HG03095 (cell line): Measurements from ENCODE around the gene ARRDC1.
"Not testable (repeated sequence)": the region's sequence is repeated elsewhere in the genome, so short reads cannot be mapped to it uniquely, and the experiment has no call there.

Experiments used
- ATAC-seq: cut with Tn5 transposase; IDR thresholded peaks from one replicate; pipeline ENCODE4 v1.9.1; 2021; ENCODE audit warnings: moderate library complexity; ENCODE audit not compliant: unreplicated experiment

The ARRDC1 gene

DNA sequence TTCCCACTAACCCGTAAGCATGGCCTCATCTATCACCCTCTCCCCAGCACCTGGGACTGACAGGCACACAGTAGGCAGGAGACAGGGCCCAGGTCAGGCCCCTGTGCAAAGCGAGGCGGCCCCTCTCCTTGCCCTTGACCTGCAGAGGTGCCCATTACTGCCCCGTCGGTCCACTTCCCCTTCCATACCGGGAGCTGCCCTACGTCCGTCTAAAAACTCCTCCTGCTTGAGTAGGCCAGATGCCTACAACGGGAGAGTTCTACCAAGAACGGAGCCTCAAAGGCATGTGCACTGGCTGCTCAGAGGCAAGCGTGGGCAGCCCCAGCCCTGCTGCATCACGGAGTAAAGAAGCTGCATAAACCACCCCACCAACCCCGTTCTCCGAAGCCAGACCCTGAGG lies 22.1 kb upstream of the ARRDC1 start:
- no peak for ATAC-seq

DNA sequence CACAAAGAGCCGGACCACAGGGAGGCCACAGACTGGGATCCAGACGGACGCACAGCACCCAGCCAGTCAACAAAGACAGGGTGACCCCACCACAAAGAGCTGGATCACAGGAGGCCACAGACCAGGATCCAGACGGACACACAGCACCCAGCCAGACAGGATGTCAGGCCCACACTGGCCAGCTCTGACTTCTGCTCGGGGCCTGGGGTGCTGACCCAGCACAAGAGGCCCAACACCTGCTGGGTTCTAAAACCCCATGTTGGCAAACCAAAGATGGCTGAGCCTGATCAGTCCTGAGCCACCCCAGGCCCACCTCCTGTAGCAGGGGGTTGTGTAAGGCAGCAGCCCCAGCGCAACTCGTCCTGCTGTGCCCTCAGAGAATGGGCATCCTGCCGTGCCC lies 21.5 kb upstream of the ARRDC1 start:
- no peak for ATAC-seq

DNA sequence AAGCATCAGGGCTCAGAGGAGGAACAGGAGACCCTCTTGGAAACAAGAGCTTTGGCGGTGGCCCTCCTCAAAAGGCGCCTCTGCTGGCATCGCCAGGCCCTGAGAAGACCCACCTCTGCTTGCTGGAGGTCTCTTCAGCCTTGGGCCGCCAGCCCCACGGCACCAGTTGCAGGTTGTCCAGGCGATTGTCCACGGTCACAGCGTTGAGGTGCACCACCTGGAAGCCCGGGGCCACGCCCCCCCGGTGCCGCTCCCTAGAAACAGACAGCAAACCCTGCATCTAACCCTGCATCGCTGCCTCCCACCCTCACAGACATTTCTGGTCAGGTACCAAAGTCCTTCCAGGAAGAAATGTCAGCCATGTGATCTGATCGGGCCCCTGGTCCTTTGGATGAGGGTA lies 18.6 kb upstream of the ARRDC1 start:
- ATAC-seq = no peak

DNA sequence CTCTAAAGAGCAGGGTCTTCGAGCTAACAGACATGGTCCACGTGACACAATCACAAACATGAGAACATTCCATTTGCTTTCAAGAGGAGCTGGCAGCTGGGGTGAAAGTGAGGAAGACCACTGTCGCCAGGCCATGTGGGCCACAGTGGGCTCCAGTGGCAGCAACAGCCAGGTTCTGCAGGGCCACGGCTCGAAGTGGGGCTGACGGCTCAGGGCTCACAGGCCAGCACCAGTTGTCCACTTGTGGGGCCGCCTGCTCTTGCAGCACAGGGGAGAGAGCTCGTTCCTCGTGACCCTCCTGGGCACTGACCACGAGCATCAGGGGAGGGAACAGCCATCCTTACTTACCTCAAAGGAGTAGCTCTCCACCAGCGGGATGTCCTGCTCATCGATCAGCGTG lies 17.2 kb upstream of the ARRDC1 start:
- no peak for ATAC-seq

DNA sequence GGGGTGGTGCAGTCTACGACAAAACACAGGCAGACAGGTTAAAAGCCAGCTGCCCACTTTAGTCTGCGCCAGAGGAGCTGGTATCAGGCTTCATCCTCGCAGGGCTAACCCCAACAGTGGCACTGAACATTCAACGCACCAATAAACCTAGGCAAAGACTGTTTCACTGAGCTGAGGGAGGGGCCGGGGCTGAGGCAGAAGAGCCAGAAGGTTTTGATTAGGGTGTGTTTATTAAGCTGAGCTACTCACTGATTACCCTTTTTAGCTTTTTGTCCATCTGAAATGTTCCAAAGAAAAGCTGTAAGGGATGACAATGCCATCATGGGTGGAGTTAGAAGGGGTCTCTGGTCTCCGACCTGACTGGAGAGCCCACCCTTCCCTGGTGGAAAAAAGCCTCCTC lies 16.6 kb upstream of the ARRDC1 start:
- no peak for ATAC-seq

- ATAC-seq = no peak
Measured at GRCh38 chr9:137589441-137590122, 15.9 kb upstream of the ARRDC1 start.

DNA sequence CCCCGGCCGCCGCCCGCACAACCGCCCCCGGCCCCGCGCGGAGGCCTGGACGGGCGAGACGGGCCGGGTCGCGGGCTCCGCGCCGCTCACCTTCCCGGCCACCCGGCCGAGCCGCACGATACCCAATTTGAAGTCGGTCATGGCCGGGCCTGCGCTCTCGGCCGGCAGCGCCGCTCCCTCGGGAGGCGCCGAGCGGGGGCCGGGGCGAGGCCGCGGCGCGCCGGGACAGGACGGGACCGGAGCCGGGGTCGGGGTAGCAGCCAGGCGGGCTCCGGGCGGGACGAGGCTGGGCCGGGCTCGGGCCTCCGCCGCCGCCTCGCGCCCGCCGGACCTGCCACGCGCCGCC lies 15.4 kb upstream of the ARRDC1 start:
- ATAC-seq = peak; percentile 19

GRCh38 chr9:137590469-137591383 lies 14.8 kb upstream of the ARRDC1 start, which contains the start of gene ZMYND19:
ZMYND19 (minus strand) TSS chr9:137590512; CDS start chr9:137590263, 249 bp downstream.
- ATAC-seq = peak; percentile 78

DNA sequence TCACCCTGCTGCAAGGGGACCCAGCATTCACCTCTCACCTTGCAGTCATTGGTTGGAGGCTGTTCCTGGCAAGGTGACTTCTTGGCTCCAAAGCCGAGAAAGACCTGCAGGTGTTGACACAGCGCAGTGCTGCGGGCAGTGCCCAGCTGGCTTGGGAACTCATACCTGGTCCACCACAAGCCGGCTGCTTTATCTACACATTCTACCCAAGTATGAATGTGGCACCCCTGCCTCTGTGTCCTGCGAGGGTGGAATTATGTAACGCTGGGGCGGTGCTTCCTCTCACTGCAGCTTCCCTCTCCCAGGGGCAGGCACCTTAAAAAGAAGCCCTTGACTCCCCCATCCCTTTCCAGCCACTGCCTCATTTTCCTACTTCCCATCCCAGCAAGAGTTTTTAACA lies 12.7 kb upstream of the ARRDC1 start:
- no peak for ATAC-seq

DNA sequence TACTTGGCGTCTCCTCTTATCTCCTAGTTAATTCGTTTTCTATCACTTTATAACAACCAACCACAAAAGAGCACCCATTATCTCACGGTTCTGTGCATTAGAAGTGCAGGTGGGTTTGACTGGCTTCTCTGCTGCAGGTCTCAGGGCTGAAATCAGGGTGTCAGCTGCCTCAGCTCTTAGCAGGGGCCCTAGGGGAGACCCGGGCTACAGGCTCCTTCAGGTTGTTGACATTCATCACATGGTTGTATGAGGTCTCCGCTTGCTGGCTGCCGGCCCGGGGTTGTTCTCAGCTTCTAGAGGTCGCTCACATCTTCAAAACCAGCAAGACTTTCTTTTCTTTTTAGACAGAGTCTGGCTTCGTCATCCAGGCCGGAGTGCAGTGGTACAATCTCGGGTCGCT lies 12.3 kb upstream of the ARRDC1 start:
- no peak for ATAC-seq

- not testable (repeated sequence) for ATAC-seq
Measured at GRCh38 chr9:137596577-137596976, 8.9 kb upstream of the ARRDC1 start.

- ATAC-seq = no peak
Measured at GRCh38 chr9:137598943-137599342, 6.5 kb upstream of the ARRDC1 start.

DNA sequence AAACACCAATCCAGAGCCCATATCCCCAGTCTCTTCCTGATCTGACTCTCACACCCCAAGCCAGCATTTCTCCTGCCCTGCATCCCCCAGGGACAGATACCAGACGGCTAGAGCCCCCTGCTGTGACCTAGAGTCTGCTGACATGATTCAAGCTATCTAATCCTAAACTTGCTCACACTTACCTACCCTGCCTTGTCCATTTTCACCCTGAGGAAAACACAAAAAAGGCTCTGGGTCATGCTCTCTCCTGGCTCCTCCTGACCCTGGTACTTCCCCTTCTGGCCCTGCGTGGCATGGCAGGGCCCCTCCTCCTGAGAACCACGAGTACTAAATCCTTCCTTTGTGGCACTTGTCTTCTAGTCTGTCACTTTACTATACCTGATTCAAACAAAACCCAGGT lies 2.8 kb upstream of the ARRDC1 start:
- no peak for ATAC-seq

DNA sequence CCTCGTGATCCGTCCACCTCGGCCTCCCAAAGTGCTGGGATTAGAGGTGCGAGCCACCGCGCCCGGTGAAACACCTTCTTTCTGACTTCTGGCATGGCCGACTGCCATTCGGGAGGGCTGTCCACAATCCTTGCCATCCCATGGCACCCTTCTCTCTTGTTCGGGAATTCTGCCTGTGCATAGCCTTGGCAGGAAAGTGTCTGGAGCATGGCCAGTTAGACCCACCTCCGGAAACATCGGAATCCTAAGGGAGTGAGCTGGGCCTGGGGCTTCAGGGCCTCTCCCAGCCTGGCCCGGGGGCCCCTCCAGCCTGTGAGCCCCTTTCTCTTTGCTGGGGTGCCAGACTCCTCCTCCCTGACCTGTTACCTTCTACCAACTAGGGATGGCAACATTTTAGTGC lies 1.6 kb upstream of the ARRDC1 start:
- ATAC-seq = no peak

- no peak for ATAC-seq
Measured at GRCh38 chr9:137604345-137605086, 970 bp upstream of the ARRDC1 start.

GRCh38 chr9:137606005-137606621 lies 627 bp downstream of the ARRDC1 start:
- peak; percentile 4 for ATAC-seq

DNA sequence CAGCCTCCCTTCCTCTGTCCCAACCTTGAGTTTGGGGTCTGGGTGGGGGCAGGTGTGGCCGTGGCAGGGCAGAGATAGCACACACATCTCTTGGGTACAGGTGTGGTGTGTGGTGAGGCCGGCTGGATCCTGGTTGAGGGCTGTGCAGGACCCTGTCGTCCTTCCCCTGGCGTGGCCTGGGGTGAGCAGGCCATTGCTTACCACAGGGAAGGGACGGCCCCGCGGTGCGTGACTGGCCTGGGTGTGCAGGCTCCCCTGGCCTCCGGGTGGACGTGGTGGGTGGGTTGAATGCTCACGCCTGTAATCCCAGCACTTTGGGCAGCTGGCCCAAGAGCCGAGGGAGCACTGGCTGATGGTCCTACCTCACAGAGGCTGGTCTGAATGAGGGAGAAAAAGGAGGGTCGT lies 1.2 kb downstream of the ARRDC1 start:
- ATAC-seq = no peak

- ATAC-seq = no peak
Measured at GRCh38 chr9:137607141-137607857, 1.8 kb downstream of the ARRDC1 start.

GRCh38 chr9:137610944-137611343 lies 5.5 kb downstream of the ARRDC1 start:
- no peak for ATAC-seq
